GM12892 (cell line): ENCODE results near the gene PRG2.
A peak's percentile ranks its signal among the peaks of the same experiment; 100 is the strongest.
"Not testable (repeated sequence)": the region's sequence is repeated elsewhere in the genome, so short reads cannot be mapped to it uniquely, and the experiment has no call there.

ENCODE experiments used
- DNase-seq: peaks from one replicate; pipeline ENCODE4 v3.0.0; 2011; ENCODE audit not compliant: insufficient read length
- FAIRE-seq: peaks from 2 replicates; lab custom pipeline; 2011; peaks lifted over from hg19 to GRCh38; lab: Jason Lieb, UNC
- POLR2A ChIP-seq: IDR thresholded peaks from 2 replicates; pipeline ENCODE4 v1.6.1; 2011; ENCODE audit warnings: low read depth, low read length, control low read depth
- POLR2AphosphoS5 ChIP-seq: IDR thresholded peaks from 2 replicates; pipeline ENCODE4 v1.6.1; 2011; ENCODE audit warnings: low read depth, low read length, control low read depth
- TAF1 ChIP-seq: IDR thresholded peaks from 2 replicates; pipeline ENCODE4 v1.6.1; 2011; ENCODE audit warnings: low read depth, mild to moderate bottlenecking, control low read depth, low read length, borderline replicate concordance

The PRG2 gene

DNA sequence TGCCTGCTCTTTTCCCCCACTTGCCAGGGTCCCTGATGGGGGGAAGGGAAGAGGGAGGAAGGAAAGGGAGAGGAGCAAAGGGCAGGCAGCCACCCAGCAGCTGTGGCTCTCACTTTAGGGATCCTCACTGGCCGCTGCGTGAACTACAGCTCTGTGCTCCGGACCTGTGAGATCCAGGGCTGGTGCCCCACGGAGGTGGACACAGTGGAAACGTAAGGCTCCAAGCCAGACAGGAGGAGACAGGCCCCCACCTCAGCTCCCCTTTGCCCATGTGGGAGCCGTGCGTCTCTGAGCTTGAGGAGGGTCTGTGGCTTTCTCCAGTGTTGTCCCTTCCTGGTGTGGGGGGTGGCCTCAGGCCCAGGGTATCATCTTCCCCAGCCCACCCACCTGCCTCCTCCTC lies 42.4 kb downstream of the PRG2 start:
- no peak for FAIRE-seq
- TF ChIP-seq POLR2A (no peak), TAF1 (no peak)
- no peak for DNase-seq

DNA sequence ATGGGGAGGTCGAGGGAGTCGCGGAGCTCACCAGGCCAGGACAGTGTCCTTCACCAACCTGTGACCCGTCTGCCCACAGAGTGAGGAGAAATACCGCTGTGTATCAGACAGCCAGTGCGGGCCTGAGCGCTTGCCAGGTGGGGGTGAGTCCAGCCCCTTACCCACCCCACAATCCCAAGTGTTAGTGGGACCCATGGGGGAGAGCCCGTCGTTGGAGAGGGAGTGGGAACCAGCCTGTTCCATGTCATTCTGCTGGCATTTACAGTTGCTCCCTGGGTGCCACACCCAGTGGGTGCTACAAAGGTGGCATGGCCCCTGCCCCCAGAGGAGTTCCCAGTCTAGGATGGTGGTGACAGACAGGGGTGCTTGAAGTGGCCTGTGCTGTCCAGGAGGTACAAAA lies 43.1 kb downstream of the PRG2 start:
- TF ChIP-seq TAF1: no peak
- TF ChIP-seq POLR2AphosphoS5: no peak
- TF ChIP-seq POLR2A: no peak
- DNase-seq: no peak
- no peak for FAIRE-seq

DNA sequence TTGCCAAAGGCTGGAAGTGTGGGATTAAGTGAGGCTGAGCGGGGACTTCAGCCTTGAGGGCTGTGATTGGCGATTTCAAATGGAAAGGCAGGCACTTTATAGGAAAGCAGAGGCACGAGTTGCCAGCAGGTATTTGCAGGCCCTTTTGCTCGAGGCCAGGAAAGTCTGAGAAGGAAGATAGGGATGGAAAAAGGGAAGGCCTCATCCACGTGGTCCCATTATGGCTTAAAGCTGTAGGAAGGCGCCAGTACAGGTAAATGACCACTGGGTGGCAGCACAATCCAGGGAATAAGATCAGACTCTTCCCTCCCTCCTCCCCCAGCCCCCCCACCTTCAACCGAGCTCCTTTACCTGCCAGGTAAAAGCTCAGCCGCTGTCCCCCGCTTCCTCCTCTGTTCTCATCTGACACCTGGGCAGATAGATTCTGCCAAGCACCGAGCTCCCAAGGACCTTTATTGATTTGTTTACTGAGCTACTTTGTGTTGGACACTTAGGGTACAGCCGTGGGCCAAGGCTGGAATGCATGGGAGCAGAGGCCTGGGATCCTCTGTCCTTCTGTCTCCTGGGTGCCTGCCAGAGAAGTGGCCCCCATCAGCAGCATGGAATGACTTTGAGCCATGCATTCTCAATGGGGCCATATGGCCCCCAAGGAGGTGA lies 44.8 kb downstream of the PRG2 start:
- no peak for TF ChIP-seq TAF1
- no peak for TF ChIP-seq POLR2AphosphoS5
- TF ChIP-seq POLR2A: no peak
- peak; percentile 59 for DNase-seq
- peak; percentile 97 for FAIRE-seq

DNA sequence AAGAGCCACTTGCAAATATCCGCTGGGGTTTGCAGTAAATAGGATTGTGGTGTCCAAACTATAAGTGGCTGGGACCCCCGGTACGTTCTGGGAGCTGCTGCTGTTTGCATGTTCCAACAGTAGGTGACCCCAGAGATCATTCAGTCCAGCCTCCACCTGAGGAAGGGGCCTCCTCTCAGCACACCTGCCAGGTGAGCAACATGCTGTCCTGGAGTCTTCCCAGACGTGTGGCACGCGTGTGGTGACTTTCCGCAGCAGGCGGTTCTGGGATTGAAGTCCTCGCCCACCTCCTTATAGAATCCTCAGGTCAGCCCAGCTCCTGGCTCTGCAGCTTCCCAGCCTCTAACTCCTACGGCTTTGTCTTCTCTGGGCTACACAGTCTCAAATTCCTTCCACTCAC lies 45.6 kb downstream of the PRG2 start:
- DNase-seq (no peak), FAIRE-seq (no peak)
- no peak for TF ChIP-seq POLR2A
- no peak for TF ChIP-seq TAF1
- no peak for TF ChIP-seq POLR2AphosphoS5

DNA sequence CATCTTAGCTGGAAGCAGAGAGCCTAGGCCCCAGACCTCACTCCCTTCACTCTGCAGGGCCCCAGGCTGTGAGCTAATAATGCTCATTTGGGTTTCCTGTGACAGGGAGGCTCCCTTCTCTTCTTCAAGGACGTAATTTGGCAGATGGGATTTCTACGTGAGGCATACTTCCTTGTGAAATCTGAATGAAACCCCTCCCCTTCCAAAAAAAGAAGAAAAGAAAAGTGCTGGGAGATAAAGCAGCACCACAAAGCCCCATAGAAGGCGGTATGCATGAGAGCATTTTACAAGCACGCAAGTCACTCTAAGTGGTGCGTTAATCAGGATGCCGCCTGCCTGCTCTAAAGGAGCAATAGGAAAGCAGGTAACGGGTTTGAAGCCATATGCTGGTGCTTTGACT lies 46.6 kb downstream of the PRG2 start:
- DNase-seq (no peak), FAIRE-seq (peak; percentile 50)
- TF ChIP-seq POLR2A (no peak), TAF1 (no peak), POLR2AphosphoS5 (no peak)

DNA sequence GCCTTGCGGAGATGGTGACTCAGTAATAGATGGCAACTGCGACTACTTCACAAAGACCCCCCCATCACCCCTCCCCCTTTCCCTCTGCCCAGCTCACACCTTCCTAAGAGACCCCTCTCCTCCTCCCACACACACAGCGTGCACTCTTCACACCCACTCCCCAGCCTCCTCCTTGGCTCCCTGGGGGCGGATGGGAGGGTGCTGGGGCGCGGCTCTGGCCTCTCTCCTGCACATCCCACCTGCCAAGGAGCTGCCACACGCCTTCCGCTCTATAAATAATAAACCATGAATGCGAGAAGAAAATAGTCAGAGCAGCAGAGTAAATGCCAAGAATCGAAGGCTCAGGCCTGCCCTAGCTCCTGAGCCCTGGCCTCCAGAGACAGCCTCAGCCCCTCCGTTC lies 47.7 kb downstream of the PRG2 start:
- TF ChIP-seq TAF1: no peak
- DNase-seq (no peak), FAIRE-seq (no peak)

DNA sequence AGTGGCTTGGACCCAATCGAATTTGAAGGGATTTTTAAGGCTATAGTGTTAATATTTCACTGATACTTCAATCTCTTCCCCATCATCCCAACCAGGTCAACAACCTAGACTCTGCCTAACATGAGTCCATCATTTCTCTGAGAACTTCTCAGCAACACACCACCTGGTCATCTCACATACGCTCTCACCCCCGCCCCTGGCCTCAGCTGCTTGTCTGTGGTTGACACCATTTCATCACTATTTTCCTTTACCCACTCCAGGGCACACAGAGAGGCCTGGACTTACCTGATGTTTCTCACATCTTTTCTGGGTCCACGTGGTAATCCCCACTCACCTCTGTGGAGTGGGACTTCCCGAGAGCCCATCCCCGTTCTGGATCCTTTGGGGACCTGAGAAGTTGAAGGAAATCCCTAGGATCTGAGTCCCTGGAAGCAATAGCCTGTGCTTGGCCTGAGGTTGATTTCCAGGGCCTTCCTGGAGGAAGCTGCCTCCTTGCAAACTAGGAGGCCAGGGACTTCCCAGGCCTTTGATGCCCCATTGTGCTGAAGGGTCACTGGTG lies 49.1 kb downstream of the PRG2 start:
- TF ChIP-seq TAF1 (no peak), POLR2AphosphoS5 (no peak), POLR2A (no peak)
- DNase-seq (no peak), FAIRE-seq (no peak)

DNA sequence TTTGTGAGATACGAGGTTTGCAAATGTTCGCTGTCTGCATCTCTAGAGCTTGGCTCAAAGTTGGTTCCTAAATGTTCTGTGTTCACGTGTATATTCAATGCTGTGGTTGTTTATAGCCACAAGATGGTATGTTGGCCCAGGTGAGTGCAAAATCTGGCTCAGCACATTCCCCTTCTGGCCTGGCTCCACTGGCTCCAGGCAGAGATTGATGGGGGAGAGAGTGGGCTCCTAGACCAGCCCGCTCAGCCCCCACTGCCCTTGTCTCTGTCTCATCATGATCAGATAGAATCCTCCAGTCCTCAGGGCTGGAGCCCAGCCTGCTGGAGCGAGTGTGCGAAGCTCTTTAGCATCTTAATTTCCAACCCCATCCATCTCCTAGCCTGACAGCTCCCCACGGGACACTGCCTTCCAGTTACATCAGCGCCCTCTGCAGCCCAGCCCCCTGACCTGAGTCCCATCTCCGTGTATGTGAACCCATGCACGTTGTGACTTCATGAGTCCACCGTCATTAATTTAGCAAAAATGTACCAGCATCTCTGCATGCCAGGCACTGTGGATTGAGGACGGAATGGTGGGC lies 50.3 kb downstream of the PRG2 start:
- no peak for TF ChIP-seq TAF1
- TF ChIP-seq POLR2A: no peak
- no peak for TF ChIP-seq POLR2AphosphoS5
- FAIRE-seq: no peak
- DNase-seq: no peak

DNA sequence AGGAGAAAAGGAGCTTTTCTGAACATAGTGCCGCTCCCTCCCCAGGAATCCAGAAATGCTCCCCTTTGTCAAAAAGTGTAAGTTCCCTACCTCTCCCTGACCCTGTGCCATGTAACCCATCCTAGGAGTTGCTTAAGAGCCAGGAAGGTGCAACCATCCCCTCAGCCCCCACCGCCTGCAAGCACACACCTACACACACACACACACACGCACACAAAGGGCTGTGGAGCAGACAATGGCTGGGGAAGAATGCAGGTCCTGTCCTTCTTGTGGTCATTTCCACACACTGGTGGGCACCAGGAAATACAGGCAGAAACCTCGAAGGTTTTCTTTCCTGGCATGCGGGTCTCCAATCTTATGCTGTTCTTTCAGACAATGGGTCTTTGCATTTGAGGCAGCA lies 51.1 kb downstream of the PRG2 start:
- TF ChIP-seq TAF1: no peak
- no peak for TF ChIP-seq POLR2AphosphoS5
- TF ChIP-seq POLR2A: no peak
- FAIRE-seq (no peak), DNase-seq (no peak)

DNA sequence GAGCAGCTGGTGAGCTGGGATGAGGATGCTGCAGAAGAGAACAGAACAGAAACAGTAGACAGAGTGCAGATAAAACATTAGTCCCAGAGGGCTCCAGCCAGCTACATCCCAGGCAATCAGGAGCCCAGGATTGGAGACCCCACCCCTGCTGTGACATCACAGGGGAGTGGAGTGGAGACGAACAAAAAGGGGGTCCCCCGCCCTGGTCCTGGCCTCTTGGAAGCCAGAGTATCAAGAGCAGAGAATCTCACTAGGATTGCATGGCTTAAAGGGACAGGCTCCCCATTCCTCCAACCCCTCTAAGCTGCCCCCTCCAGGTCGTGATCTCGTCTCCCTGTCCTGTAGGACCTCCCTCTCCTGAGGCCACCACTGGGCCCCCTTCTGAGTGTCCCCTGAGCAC lies 52.3 kb downstream of the PRG2 start, which contains the start of gene P2RX3:
P2RX3 (plus strand) TSS at position 211 of the 400 bp plus-strand sequence. CDS start 199 bp downstream, outside the sequence.
- FAIRE-seq: no peak
- DNase-seq: no peak
- no peak for TF ChIP-seq TAF1
- no peak for TF ChIP-seq POLR2A
- TF ChIP-seq POLR2AphosphoS5: no peak

DNA sequence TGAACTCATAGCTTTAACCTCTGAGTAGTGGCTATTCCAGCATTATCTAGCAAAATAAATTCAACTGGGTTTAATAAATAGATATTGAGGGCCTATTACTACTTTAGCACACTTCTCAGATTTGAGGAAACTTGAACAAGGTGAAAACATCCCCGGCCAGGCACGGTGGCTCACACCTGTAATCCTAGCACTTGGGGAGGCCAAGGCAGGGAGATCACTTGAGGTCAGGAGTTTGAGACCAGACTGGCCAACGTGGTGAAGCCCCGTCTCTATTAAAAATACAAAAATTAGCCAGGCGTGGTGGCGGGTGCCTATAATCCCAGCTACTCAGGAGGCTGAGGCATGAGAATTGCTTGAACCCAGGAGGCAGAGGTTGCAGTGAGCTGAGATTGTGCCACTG lies 53.6 kb downstream of the PRG2 start:
- not testable (repeated sequence) for DNase-seq, FAIRE-seq
